HEK293 (cell line): ENCODE measurements around the gene PTP4A2.
A peak's percentile ranks its signal among the peaks of the same experiment; 100 is the strongest.

Source experiments
- CTCF ChIA-PET: fragments of 350-600 bp; formaldehyde crosslinking; extraction: SDS; loops from one replicate; lab custom pipeline; 2021; ENCODE audit warnings: antibody characterized with exemption; lab: Yijun Ruan, JAX
- POLR2A ChIA-PET: fragments of 300-600 bp; formaldehyde crosslinking; extraction: SDS; loops from one replicate; lab custom pipeline; 2020; ENCODE audit warnings: antibody characterized with exemption, inconsistent platforms; lab: Yijun Ruan, JAX
- H3K27ac ChIP-seq: fragments of 200-500 bp; sonication (Bioruptor generic); 2 replicates; pipeline ENCODE4 v1.5.1; 2014; ENCODE audit warnings: low read depth, low read length, control low read depth, inconsistent platforms; ENCODE audit errors: extremely low read depth
- H3K36me3 ChIP-seq, 2 experiments: fragments of 200-500 bp in 1 of 2; sonication (Bioruptor generic) in 1 of 2; 1 replicate in 1 of 2; 2 replicates in 1 of 2; pipeline ENCODE4 v1.5.1; 2014 to 2017; ENCODE audit warnings: inconsistent platforms in 2 of 2, low read length in 2 of 2; ENCODE audit not compliant: control insufficient read depth in 2 of 2, insufficient read depth in 1 of 2
- H3K4me1 ChIP-seq: fragments of 200-500 bp; sonication (Bioruptor generic); 2 replicates; pipeline ENCODE4 v1.5.1; 2014; ENCODE audit warnings: mild to moderate bottlenecking, low read length, inconsistent platforms; ENCODE audit not compliant: control insufficient read depth, insufficient read depth
- H3K4me3 ChIP-seq: 2 replicates; pipeline ENCODE4 v1.5.1; 2011; ENCODE audit warnings: low read depth, mild to moderate bottlenecking, control low read depth, low read length, moderate library complexity
- H3K9me3 ChIP-seq: fragments of 200-500 bp; sonication (Bioruptor generic); 2 replicates; pipeline ENCODE4 v1.5.1; 2014; ENCODE audit warnings: low read depth, low read length, inconsistent platforms; ENCODE audit not compliant: control insufficient read depth, insufficient read depth
- FEZF1 ChIP-seq: fragments of 450-650 bp; formaldehyde crosslinking; IDR thresholded peaks from 2 replicates; pipeline ENCODE4 v1.5.1; 2016; ENCODE audit warnings: missing biosample characterization, missing genetic modification characterization
- KLF8 ChIP-seq: fragments of 450-650 bp; formaldehyde crosslinking; IDR thresholded peaks from 2 replicates; pipeline ENCODE4 v1.5.1; 2016; ENCODE audit warnings: missing biosample characterization, missing genetic modification characterization
- MEIS1 ChIP-seq: sonication (generic); formaldehyde crosslinking; IDR thresholded peaks from 2 replicates; pipeline ENCODE4 v1.8.1; 2022; ENCODE audit warnings: missing genetic modification reagents, mild to moderate bottlenecking, borderline replicate concordance
- PRDM2 ChIP-seq: fragments of 450-650 bp; formaldehyde crosslinking; IDR thresholded peaks from 2 replicates; pipeline ENCODE4 v1.5.1; 2016; ENCODE audit warnings: missing biosample characterization, missing genetic modification characterization, borderline replicate concordance
- SP7 ChIP-seq: fragments of 450-650 bp; formaldehyde crosslinking; IDR thresholded peaks from 2 replicates; pipeline ENCODE4 v1.5.1; 2016; ENCODE audit warnings: missing biosample characterization, missing genetic modification characterization
- TCF7L2 ChIP-seq: IDR thresholded peaks from 2 replicates; pipeline ENCODE4 v1.6.1; 2011; ENCODE audit warnings: low read depth, mild to moderate bottlenecking, inconsistent platforms, low read length, moderate library complexity, borderline replicate concordance
- ZBTB11 ChIP-seq: fragments of 450-650 bp; formaldehyde crosslinking; conservative IDR thresholded peaks from 2 replicates; pipeline ENCODE4 v1.5.1; 2016; ENCODE audit warnings: low read depth, missing biosample characterization, missing genetic modification characterization
- ZBTB20 ChIP-seq: fragments of 450-650 bp; formaldehyde crosslinking; IDR thresholded peaks from 2 replicates; pipeline ENCODE4 v1.5.1; 2016; ENCODE audit warnings: missing biosample characterization, missing genetic modification characterization
- ZNF146 ChIP-seq: fragments of 450-650 bp; formaldehyde crosslinking; IDR thresholded peaks from 2 replicates; pipeline ENCODE4 v1.5.1; 2016; ENCODE audit warnings: missing biosample characterization, missing genetic modification characterization
- ZNF155 ChIP-seq: fragments of 450-650 bp; formaldehyde crosslinking; IDR thresholded peaks from 2 replicates; pipeline ENCODE4 v1.5.1; 2016; ENCODE audit warnings: missing biosample characterization, missing genetic modification characterization
- ZNF202 ChIP-seq: fragments of 450-650 bp; formaldehyde crosslinking; IDR thresholded peaks from 2 replicates; pipeline ENCODE4 v1.5.1; 2016; ENCODE audit warnings: missing biosample characterization, missing genetic modification characterization, borderline replicate concordance
- ZNF211 ChIP-seq: fragments of 450-650 bp; formaldehyde crosslinking; IDR thresholded peaks from 2 replicates; pipeline ENCODE4 v1.5.1; 2016; ENCODE audit warnings: low read depth, missing biosample characterization, missing genetic modification characterization
- ZNF37A ChIP-seq: fragments of 450-650 bp; IDR thresholded peaks from 2 replicates; pipeline ENCODE4 v1.5.1; 2018; ENCODE audit warnings: missing biosample characterization, missing genetic modification characterization
- ZNF48 ChIP-seq: fragments of 450-650 bp; formaldehyde crosslinking; IDR thresholded peaks from 2 replicates; pipeline ENCODE4 v1.5.1; 2016; ENCODE audit warnings: missing biosample characterization, missing genetic modification characterization
- ZNF664 ChIP-seq: fragments of 450-650 bp; formaldehyde crosslinking; IDR thresholded peaks from 2 replicates; pipeline ENCODE4 v1.5.1; 2016; ENCODE audit warnings: missing biosample characterization, missing genetic modification characterization
- ZNF792 ChIP-seq: fragments of 450-650 bp; formaldehyde crosslinking; IDR thresholded peaks from 2 replicates; pipeline ENCODE4 v1.5.1; 2016; ENCODE audit warnings: missing biosample characterization, missing genetic modification characterization
- TF ChIP-seq, protein P1 (sequence below): fragments of 450-650 bp; formaldehyde crosslinking; IDR thresholded peaks from 2 replicates; pipeline ENCODE4 v1.5.1; 2016; ENCODE audit warnings: missing biosample characterization, missing genetic modification characterization

Gene PTP4A2

GRCh38 chr1:31931593-31932225 lies 6.5 kb downstream of the PTP4A2 start (continued):
- no peak for TF ChIP-seq ZNF211 (tag by site-specific recombination)
- TF ChIP-seq ZNF37A (tag by site-specific recombination): no peak
- TF ChIP-seq ZNF155 (tag by site-specific recombination): no peak
- no peak for TF ChIP-seq ZNF202 (tag by site-specific recombination)

GRCh38 chr1:31930836-31931592 lies 7.2 kb downstream of the PTP4A2 start:
- H3K27ac ChIP-seq: peak overlapping the region; percentile 18; the same call in 1 of the 2 replicates
- no peak overlapping the region for H3K4me3 ChIP-seq
- CTCF ChIA-PET: interaction anchor here (0.7 to 1.6 kb wide), 4 partner anchors 9 to 132 kb away, joined by 3 read pairs; partner anchors contain the start of gene SPOCD1

More at GRCh38 chr1:31930836-31931592, 7.2 kb downstream of the PTP4A2 start:
- no peaks in the 10 kb centered on the region for H3K36me3 ChIP-seq
- TF ChIP-seq MEIS1: no peak
- TF ChIP-seq SP7 (tag by site-specific recombination): no peak
- no peak for TF ChIP-seq ZNF146 (tag by site-specific recombination)
- TF ChIP-seq ZNF792 (tag by site-specific recombination): no peak
- TF ChIP-seq FEZF1 (tag by site-specific recombination): peak; percentile 90
- no peak for TF ChIP-seq PRDM2 (tag by site-specific recombination)
- no peak for TF ChIP-seq ZNF48 (tag by site-specific recombination)
- TF ChIP-seq KLF8 (tag by site-specific recombination): no peak
- TF ChIP-seq TCF7L2: no peak
- TF ChIP-seq ZBTB20 (tag by site-specific recombination): peak; percentile 62; the same call in 1 of the 2 replicates
- no peak for TF ChIP-seq ZBTB11
- no peak for TF ChIP-seq ZNF664 (tag by site-specific recombination)
- TF ChIP-seq, protein P1, sequence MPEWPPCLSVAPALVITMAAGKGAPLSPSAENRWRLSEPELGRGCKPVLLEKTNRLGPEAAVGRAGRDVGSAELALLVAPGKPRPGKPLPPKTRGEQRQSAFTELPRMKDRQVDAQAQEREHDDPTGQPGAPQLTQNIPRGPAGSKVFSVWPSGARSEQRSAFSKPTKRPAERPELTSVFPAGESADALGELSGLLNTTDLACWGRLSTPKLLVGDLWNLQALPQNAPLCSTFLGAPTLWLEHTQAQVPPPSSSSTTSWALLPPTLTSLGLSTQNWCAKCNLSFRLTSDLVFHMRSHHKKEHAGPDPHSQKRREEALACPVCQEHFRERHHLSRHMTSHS: no peak
- POLR2A ChIA-PET: interaction anchor here (0.6 to 1.0 kb wide), 2 partner anchors 21 kb away, joined by 3 read pairs; no protein-coding TSS in a partner anchor
- H3K4me1 ChIP-seq: peaks cover 62% of the 10 kb centered on the region
- H3K9me3 ChIP-seq: no peaks in the 10 kb centered on the region
